HG03064 (cell line): ENCODE results near the gene CYB5D1.

Source experiments
- ATAC-seq: cut with Tn5 transposase; IDR thresholded peaks from one replicate; pipeline ENCODE4 v1.9.1; 2021; ENCODE audit warnings: low read depth; ENCODE audit not compliant: unreplicated experiment

Gene CYB5D1

DNA sequence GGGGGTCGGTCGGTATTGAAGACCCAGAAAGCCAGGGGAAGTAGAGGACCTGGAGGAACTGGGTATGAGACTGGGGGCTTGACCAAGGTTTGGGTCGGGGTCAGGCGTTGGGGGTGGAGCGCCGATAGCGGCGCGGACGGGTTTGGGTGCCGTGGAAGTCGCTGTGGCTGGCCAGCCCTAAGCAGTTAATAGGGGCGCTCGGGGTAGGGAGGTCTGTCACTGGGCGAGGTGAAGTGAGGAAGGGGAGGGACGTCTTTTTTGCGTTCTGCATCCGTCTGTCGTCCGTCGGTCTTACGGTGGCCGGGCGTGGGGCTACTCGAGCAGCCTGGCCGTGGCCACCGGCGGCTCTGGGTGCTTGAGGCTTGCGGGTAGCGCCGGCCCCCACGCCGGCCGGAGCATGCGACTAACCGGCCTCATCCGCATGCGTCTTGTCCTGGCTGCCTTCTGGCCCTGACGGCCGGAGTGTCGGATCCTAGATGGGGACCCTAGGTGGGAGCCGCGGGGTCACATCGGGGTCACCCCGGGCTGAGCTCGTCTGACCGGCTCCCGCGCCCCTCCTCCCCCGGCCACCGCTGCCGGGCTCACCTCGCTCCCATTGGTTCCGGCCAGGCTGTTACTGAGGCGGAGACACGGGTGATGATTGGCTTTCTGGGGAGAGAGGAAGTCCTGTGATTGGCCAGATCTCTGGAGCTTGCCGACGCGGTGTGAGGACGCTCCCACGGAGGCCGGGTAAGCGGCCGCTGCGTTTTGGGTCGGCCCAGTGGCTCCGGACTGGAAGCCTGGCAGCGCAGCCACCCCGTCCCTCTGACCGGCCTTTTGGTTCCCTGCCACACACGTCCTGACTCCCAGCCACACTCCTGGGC, 13.3 kb upstream of the CYB5D1 start:
- ATAC-seq = peak; percentile 26

- ATAC-seq = no peak
These were observed 12.3 kb upstream of the CYB5D1 start for GRCh38 chr17:7845359-7846062.

DNA sequence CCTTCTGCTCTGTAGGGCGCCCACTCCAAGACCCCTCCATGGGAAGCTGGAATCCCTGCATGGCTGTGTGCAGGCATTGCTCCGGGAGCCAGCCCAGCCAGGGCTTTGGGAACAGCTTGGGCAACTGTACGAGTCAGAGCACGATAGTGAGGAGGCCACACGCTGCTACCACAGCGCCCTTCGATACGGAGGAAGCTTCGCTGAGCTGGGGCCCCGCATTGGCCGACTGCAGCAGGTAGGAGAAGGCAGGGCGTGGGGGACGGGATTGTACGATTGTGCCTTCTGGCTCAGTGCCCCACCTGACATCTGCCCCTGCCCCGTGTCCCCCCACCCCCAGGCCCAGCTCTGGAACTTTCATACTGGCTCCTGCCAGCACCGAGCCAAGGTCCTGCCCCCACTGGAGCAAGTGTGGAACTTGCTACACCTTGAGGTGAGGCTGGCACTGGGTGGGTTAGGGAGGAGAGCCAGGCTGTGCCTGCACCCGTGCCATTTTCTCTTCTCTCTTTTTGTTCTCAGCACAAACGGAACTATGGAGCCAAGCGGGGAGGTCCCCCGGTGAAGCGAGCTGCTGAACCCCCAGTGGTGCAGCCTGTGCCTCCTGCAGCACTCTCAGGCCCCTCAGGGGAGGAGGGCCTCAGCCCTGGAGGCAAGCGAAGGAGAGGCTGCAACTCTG, 11.6 kb upstream of the CYB5D1 start:
- no peak for ATAC-seq

DNA sequence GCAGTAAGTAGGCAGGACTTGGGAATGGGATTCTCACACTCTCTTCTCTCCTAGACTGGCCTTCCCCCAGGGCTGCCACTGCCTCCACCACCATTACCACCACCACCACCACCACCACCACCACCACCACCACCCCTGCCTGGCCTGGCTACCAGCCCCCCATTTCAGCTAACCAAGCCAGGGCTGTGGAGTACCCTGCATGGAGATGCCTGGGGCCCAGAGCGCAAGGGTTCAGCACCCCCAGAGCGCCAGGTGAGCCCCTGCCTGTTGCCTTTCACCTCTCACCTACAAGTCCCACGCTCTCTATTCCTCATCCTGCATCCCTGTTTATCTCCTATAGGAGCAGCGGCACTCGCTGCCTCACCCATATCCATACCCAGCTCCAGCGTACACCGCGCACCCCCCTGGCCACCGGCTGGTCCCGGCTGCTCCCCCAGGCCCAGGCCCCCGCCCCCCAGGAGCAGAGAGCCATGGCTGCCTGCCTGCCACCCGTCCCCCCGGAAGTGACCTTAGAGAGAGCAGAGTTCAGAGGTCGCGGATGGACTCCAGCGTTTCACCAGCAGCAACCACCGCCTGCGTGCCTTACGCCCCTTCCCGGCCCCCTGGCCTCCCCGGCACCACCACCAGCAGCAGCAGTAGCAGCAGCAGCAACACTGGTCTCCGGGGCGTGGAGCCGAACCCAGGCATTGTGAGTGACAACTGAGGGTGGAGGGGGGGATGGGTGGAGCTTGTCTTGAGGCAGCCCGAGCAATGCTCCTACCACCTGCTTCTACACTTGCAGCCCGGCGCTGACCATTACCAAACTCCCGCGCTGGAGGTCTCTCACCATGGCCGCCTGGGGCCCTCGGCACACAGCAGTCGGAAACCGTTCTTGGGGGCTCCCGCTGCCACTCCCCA, 10.8 kb upstream of the CYB5D1 start:
- ATAC-seq = no peak

GRCh38 chr17:7848131-7848579, 9.6 kb upstream of the CYB5D1 start:
- no peak for ATAC-seq

DNA sequence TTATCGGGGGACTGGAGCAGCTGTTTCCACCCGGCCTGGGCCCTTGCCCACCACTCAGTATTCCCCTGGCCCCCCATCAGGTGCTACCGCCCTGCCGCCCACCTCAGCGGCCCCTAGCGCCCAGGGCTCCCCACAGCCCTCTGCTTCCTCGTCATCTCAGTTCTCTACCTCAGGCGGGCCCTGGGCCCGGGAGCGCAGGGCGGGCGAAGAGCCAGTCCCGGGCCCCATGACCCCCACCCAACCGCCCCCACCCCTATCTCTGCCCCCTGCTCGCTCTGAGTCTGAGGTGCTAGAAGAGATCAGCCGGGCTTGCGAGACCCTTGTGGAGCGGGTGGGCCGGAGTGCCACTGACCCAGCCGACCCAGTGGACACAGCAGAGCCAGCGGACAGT, 9.1 kb upstream of the CYB5D1 start:
- ATAC-seq = no peak

- ATAC-seq = no peak
These were observed 8.6 kb upstream of the CYB5D1 start for GRCh38 chr17:7849130-7849750.

GRCh38 chr17:7849751-7850504, 7.9 kb upstream of the CYB5D1 start:
- no peak for ATAC-seq

DNA sequence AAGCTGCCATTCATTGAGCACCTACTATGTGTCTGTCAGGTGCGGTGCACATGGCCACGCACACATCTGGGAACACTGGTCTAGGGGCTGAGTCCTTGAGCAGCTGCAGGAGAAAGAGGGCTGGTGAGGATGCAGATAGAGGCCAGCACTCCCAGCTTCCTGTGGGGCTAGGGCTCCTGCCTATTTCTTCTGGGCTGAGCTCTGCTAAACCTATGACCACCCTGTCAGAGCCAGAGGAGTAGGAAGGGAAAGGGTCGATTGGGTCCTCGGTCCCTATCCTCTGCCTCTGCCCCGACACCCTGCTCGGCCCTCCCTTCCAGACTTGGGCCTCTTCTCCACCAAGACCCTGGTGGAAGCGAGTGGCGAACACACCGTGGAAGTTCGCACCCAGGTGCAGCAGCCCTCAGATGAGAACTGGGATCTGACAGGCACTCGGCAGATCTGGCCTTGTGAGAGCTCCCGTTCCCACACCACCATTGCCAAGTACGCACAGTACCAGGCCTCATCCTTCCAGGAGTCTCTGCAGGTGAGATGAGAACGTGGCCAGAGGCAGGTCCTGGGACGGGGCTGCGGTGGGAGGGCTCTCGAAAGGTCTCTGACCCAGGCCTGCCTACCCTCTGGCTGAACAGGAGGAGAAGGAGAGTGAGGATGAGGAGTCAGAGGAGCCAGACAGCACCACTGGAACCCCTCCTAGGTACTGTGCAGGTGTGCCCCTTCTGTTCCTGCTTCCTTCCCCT, 6.9 kb upstream of the CYB5D1 start:
- no peak for ATAC-seq

GRCh38 chr17:7851438-7852261, 6.2 kb upstream of the CYB5D1 start:
- no peak for ATAC-seq

GRCh38 chr17:7852262-7852670, 5.5 kb upstream of the CYB5D1 start:
- no peak for ATAC-seq

DNA sequence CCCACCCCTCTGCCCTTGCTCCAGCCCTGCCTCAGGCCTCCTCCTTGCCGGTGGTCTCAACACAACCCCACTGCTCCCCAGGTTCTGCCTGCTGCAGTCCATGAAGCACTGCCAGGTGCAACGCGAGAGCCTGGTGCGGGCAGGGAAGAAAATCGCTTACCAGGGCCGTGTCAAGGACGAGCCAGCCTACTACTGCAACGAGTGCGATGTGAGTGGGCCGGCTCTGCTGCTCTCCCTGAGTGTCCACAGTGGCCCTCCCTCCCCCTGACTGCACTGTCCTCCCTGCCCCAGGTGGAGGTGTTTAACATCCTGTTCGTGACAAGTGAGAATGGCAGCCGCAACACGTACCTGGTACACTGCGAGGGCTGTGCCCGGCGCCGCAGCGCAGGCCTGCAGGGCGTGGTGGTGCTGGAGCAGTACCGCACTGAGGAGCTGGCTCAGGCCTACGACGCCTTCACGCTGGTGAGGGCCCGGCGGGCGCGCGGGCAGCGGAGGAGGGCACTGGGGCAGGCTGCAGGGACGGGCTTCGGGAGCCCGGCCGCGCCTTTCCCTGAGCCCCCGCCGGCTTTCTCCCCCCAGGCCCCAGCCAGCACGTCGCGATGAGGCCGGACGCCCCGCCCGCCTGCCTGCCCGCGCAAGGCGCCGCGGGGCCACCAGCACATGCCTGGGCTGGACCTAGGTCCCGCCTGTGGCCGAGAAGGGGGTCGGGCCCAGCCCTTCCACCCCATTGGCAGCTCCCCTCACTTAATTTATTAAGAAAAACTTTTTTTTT, 4.7 kb upstream of the CYB5D1 start:
- no peak for ATAC-seq

DNA sequence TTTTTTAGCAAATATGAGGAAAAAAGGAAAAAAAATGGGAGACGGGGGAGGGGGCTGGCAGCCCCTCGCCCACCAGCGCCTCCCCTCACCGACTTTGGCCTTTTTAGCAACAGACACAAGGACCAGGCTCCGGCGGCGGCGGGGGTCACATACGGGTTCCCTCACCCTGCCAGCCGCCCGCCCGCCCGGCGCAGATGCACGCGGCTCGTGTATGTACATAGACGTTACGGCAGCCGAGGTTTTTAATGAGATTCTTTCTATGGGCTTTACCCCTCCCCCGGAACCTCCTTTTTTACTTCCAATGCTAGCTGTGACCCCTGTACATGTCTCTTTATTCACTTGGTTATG, 4.1 kb upstream of the CYB5D1 start:
- no peak for ATAC-seq

- ATAC-seq = no peak
These were observed 3.6 kb upstream of the CYB5D1 start for GRCh38 chr17:7854078-7854777.

GRCh38 chr17:7854851-7855659, 2.7 kb upstream of the CYB5D1 start, which contains the start of gene TMEM88:
Gene TMEM88 (plus strand): TSS chr17:7855066. CDS start chr17:7855075, 9 bp downstream.
- no peak for ATAC-seq

DNA sequence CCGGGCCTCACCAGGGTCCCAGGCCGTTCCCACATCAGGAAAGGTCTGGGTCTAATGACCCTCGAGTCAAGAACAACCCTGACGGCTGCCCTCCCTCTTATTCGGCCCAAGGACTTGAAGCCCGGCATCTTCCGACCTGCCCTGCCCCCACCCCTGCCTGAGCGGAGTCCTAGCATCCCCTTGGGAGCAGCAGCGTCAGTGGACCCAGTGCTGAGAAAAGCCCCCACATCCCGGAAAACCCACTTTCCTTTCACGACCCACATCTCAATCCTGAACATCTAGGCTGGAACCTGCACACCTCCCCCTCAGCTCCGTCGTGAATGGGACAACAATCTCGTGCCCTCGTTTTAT, 2.2 kb upstream of the CYB5D1 start:
- no peak for ATAC-seq
